Hepatic stellate cell (primary cell): Measurements from ENCODE around the gene EPAS1.
A peak's percentile ranks its signal among the peaks of the same experiment; 100 is the strongest.

Experiments used
- DNase-seq: peaks from one replicate; pipeline ENCODE4 v3.0.0; 2011; ENCODE audit warnings: low spot score

Gene EPAS1

GRCh38 chr2:46273919-46274318, 23.3 kb upstream of the EPAS1 start:
- no peak for DNase-seq

- no peak for DNase-seq
These were observed 22.6 kb upstream of the EPAS1 start for GRCh38 chr2:46274586-46274985.

DNA sequence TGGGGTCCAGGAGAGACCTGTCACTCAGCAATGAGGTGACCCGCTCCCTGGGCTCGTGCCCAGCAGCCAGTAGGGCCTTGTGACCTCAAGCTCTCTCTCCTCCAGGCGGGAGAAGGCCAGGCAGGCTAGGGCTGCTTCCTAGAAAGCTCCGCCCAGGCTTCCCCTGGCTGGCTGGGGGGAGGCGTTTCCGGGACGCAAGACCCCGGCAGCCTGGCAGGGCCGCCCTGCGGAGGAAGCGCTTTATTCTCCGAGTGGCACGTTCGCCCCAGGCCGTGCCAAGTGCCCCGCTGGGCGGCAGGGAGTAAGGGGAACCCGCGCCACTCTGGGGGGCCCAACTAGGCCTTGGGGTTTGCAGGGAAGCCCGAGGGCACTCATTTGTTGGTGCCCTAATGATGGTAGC, 21.2 kb upstream of the EPAS1 start:
- DNase-seq: no peak

- peak; percentile 65 for DNase-seq
These were observed 20.6 kb upstream of the EPAS1 start for GRCh38 chr2:46276642-46277041.

GRCh38 chr2:46277431-46278190, 19.6 kb upstream of the EPAS1 start:
- no peak for DNase-seq

DNA sequence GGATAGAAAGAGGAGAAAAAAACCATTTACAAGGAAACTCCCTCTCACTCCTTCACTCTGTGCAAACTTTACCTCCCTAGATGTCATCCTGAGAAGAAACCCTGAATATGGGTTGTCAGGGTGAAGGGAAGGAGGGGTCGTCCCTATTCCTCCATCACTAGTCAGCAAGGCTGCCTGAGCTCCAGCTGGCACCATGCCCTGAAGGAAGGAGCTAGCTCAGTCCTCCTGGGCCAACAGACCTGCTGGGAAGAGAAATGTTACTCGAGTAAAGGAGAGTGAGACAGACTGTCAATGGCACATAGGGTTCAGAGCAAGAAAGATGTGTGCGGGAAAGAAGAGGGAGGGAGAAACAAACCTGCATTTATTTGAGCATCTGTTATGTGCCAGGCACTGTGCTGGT, 18.3 kb upstream of the EPAS1 start:
- no peak for DNase-seq

DNA sequence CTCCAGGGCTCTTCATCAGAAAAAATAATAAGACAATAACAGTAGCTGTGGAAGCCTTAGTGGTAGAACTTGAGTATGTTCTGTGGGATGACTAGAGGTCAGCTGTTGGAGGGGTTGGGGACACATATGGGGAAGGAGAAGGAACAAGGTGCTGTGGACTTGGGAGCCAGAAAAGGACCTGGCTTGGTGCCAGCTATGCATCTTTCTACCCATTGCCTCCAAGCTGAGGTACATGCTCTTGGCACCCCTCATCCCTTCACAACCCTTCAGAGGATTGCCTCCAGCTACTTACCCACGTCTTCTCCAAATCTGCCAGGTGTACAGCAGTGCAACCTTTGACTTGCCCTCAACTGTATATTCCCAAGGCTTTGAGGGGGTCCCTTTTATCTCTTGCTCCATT, 15.3 kb upstream of the EPAS1 start:
- DNase-seq: no peak

GRCh38 chr2:46283693-46284092, 13.5 kb upstream of the EPAS1 start:
- DNase-seq: no peak

DNA sequence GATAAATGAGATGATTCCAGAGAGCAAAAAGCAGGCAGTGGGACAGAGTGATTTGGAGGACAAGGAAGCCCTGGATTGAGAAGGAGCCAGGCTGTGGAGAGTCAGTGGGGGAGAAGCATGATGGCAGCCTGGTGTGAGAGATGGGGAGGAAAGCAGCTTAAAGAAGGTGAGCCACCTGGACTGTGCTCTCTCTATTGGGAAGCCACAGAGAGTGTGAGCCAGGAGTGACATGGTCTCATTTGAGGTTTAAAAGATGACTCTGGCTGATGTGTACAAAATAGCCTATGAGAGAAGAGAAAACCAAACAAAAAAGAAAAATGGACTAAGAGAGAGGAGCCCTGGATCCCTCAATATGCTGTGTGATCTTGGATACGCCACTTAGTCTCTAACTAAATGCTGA, 12.9 kb upstream of the EPAS1 start:
- no peak for DNase-seq

GRCh38 chr2:46284796-46285195, 12.4 kb upstream of the EPAS1 start:
- DNase-seq: no peak

DNA sequence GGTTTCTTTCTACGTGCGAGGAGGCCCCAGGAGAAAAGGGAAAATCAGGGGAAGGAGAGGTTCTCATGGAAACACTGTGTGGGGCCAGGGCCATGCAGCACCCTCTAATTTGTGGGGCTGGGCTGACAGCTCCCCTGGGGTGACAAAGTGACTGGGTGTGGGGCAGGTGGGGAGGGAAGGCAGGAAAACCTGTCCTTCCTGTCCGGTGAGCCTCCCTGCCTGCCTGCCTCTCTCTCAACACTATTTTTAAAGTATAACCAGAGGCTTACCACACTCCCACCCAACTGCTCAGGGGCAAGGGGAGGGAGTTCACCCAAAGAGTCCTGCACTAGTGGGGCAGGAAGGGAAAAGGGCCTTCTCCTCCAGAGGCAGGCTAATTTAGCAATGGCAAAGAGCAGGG, 10.5 kb upstream of the EPAS1 start:
- DNase-seq: no peak

DNA sequence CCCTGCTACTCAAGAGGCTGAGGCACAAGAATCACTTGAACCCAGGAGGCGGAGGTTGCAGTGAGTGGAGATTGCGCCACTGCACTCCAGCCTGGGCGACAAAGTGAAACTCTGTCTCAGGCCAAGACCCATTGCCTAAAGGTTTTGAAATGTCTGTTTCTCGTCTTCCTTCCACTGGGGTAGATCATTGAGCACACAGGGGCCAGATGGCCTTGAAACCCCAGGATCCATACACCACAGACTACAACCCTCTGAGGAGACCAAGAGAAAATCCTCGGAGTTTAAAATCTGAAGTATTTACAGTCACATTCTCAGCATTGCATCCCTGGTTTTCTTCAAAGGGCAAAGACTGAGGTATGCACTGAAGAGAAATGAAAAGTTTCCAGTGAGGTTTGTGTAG, 7.1 kb upstream of the EPAS1 start:
- DNase-seq: no peak

DNA sequence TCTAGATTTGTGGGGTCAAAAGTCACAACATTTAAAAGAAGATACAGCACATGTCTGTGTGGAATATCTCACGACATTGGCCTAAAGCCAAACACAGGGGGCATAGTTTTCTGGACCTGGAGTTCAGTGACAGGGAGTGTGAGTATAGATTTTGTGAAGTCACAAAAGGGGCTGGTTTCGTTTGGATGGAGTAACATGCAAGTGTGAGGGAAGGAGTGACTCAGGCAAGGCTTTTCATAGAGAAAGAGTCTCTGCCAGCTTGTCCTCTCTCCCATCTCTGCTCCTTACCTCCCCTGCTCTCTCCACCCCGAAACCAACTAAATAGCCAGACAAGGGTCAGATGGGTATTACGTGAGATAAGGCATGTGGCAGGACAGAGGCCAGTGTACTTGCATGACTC, 3.7 kb upstream of the EPAS1 start:
- no peak for DNase-seq

DNA sequence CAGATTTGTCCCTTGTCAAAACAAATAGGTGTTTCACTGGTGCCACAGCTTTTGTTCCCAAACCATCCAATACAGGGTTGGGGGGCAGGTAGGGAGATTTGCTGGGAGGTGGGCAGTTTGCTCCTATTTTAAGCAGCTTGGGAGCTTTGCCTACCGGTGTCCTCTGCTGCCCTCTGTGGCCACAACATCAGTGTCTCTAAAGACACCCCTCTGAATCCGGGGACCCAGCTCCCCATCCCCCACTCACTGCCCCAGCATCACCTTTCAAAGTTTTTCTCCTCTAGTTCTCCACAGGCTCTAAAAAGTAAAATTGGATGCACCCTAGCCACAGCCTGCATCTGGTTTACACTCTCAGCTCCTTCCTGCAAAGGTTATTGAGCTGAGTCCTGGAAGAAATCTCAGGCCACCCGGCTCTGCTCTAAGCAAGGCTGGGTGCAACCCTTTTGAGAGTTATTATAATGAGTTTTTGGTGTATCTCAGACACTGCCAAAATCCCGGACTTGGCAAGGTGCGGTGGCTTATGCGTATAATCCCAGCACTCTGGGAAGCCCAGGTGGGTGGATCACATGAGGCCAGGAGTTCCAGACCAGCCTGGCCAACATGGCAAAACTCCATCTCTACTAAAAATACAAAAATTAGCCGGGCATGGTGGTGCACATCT, 2.9 kb upstream of the EPAS1 start:
- DNase-seq: no peak

- no peak for DNase-seq
These were observed 879 bp upstream of the EPAS1 start for GRCh38 chr2:46296216-46296839.

GRCh38 chr2:46297546-46298271, 502 bp downstream of the EPAS1 start:
- peak; percentile 39 for DNase-seq

- no peak for DNase-seq
These were observed 990 bp downstream of the EPAS1 start for GRCh38 chr2:46298272-46298521.

- peak; percentile 67 for DNase-seq
These were observed 1.5 kb downstream of the EPAS1 start for GRCh38 chr2:46298522-46299353.

GRCh38 chr2:46299365-46300263, 2.4 kb downstream of the EPAS1 start:
- DNase-seq: peak; percentile 73

- no peak for DNase-seq
These were observed 3.2 kb downstream of the EPAS1 start for GRCh38 chr2:46300406-46300832.
